SU-DHL-6 (cell line): ENCODE measurements around the gene DERL2.

Experiments
- CTCF ChIP-seq: fragments of 200-600 bp; sonication (generic); IDR thresholded peaks from one replicate; pipeline ENCODE4 v1.5.1; 2017; ENCODE audit warnings: antibody characterized with exemption, mild to moderate bottlenecking, low read length, moderate library complexity; ENCODE audit not compliant: insufficient read depth, poor library complexity, severe bottlenecking
- EZH2phosphoT487 ChIP-seq: fragments of 200-600 bp; sonication (generic), shearing (Covaris generic); conservative IDR thresholded peaks from 2 replicates; pipeline ENCODE4 v1.6.1; 2018; ENCODE audit warnings: mild to moderate bottlenecking, antibody characterized with exemption, low read length, moderate library complexity, mixed read lengths

GRCh38 chr17:5531085-5531418 lies 45.1 kb upstream of the DERL2 start:
- no peak for TF ChIP-seq CTCF
- no peak for TF ChIP-seq EZH2phosphoT487
